HEK293 (cell line): ENCODE data around the gene CCDC88C.
"Not testable (repeated sequence)": the region's sequence is repeated elsewhere in the genome, so short reads cannot be mapped to it uniquely, and the experiment has no call there.

Experiments
- CTCF ChIA-PET: fragments of 350-600 bp; formaldehyde crosslinking; extraction: SDS; loops from one replicate; lab custom pipeline; 2021; ENCODE audit warnings: antibody characterized with exemption; lab: Yijun Ruan, JAX
- POLR2A ChIA-PET: fragments of 300-600 bp; formaldehyde crosslinking; extraction: SDS; loops from one replicate; lab custom pipeline; 2020; ENCODE audit warnings: antibody characterized with exemption, inconsistent platforms; lab: Yijun Ruan, JAX
- H3K27ac ChIP-seq: fragments of 200-500 bp; sonication (Bioruptor generic); 2 replicates; pipeline ENCODE4 v1.5.1; 2014; ENCODE audit warnings: low read depth, low read length, control low read depth, inconsistent platforms; ENCODE audit errors: extremely low read depth
- H3K36me3 ChIP-seq, 2 experiments: fragments of 200-500 bp in 1 of 2; sonication (Bioruptor generic) in 1 of 2; 1 replicate in 1 of 2; 2 replicates in 1 of 2; pipeline ENCODE4 v1.5.1; 2014 to 2017; ENCODE audit warnings: inconsistent platforms in 2 of 2, low read length in 2 of 2; ENCODE audit not compliant: control insufficient read depth in 2 of 2, insufficient read depth in 1 of 2
- H3K4me1 ChIP-seq: fragments of 200-500 bp; sonication (Bioruptor generic); 2 replicates; pipeline ENCODE4 v1.5.1; 2014; ENCODE audit warnings: mild to moderate bottlenecking, low read length, inconsistent platforms; ENCODE audit not compliant: control insufficient read depth, insufficient read depth
- H3K4me3 ChIP-seq: 2 replicates; pipeline ENCODE4 v1.5.1; 2011; ENCODE audit warnings: low read depth, mild to moderate bottlenecking, control low read depth, low read length, moderate library complexity
- H3K9me3 ChIP-seq: fragments of 200-500 bp; sonication (Bioruptor generic); 2 replicates; pipeline ENCODE4 v1.5.1; 2014; ENCODE audit warnings: low read depth, low read length, inconsistent platforms; ENCODE audit not compliant: control insufficient read depth, insufficient read depth
- GLIS2 ChIP-seq: fragments of 450-650 bp; formaldehyde crosslinking; IDR thresholded peaks from 2 replicates; pipeline ENCODE4 v1.5.1; 2016; ENCODE audit warnings: missing biosample characterization, missing genetic modification characterization
- IKZF3 ChIP-seq: fragments of 450-650 bp; IDR thresholded peaks from 2 replicates; pipeline ENCODE4 v1.5.0; 2018; ENCODE audit warnings: missing biosample characterization, mild to moderate bottlenecking, missing genetic modification characterization, moderate library complexity
- MEIS1 ChIP-seq: sonication (generic); formaldehyde crosslinking; IDR thresholded peaks from 2 replicates; pipeline ENCODE4 v1.8.1; 2022; ENCODE audit warnings: missing genetic modification reagents, mild to moderate bottlenecking, borderline replicate concordance
- SP2 ChIP-seq: fragments of 450-650 bp; formaldehyde crosslinking; IDR thresholded peaks from 2 replicates; pipeline ENCODE4 v1.5.1; 2016; ENCODE audit warnings: missing biosample characterization, missing genetic modification characterization
- ZBTB1 ChIP-seq: fragments of 450-650 bp; formaldehyde crosslinking; IDR thresholded peaks from 2 replicates; pipeline ENCODE4 v1.5.1; 2016; ENCODE audit warnings: missing biosample characterization, missing genetic modification characterization
- ZBTB48 ChIP-seq: fragments of 450-650 bp; formaldehyde crosslinking; IDR thresholded peaks from 2 replicates; pipeline ENCODE4 v1.5.1; 2016; ENCODE audit warnings: missing biosample characterization, missing genetic modification characterization
- ZEB2 ChIP-seq: fragments of 450-650 bp; formaldehyde crosslinking; IDR thresholded peaks from 2 replicates; pipeline ENCODE4 v1.5.1; 2016; ENCODE audit warnings: missing biosample characterization, missing genetic modification characterization
- ZFP3 ChIP-seq: fragments of 450-650 bp; formaldehyde crosslinking; IDR thresholded peaks from 2 replicates; pipeline ENCODE4 v1.5.1; 2016; ENCODE audit warnings: low read depth, missing biosample characterization, missing genetic modification characterization
- ZNF140 ChIP-seq: fragments of 450-650 bp; formaldehyde crosslinking; IDR thresholded peaks from 2 replicates; pipeline ENCODE4 v1.5.1; 2016; ENCODE audit warnings: missing biosample characterization, missing genetic modification characterization
- ZNF211 ChIP-seq: fragments of 450-650 bp; formaldehyde crosslinking; IDR thresholded peaks from 2 replicates; pipeline ENCODE4 v1.5.1; 2016; ENCODE audit warnings: low read depth, missing biosample characterization, missing genetic modification characterization
- ZNF324 ChIP-seq: fragments of 450-650 bp; formaldehyde crosslinking; IDR thresholded peaks from 2 replicates; pipeline ENCODE4 v1.5.1; 2016; ENCODE audit warnings: missing biosample characterization, missing genetic modification characterization
- ZNF37A ChIP-seq: fragments of 450-650 bp; IDR thresholded peaks from 2 replicates; pipeline ENCODE4 v1.5.1; 2018; ENCODE audit warnings: missing biosample characterization, missing genetic modification characterization
- ZNF394 ChIP-seq: fragments of 450-650 bp; formaldehyde crosslinking; IDR thresholded peaks from 2 replicates; pipeline ENCODE4 v1.5.1; 2016; ENCODE audit warnings: missing biosample characterization, missing genetic modification characterization, mild to moderate bottlenecking, moderate library complexity, borderline replicate concordance
- ZNF398 ChIP-seq: fragments of 450-650 bp; formaldehyde crosslinking; IDR thresholded peaks from 2 replicates; pipeline ENCODE4 v1.5.1; 2017; ENCODE audit warnings: missing biosample characterization, missing genetic modification characterization
- ZNF416 ChIP-seq: fragments of 450-650 bp; formaldehyde crosslinking; IDR thresholded peaks from 2 replicates; pipeline ENCODE4 v1.5.1; 2016; ENCODE audit warnings: missing biosample characterization, missing genetic modification characterization
- ZNF561 ChIP-seq: fragments of 450-650 bp; IDR thresholded peaks from 2 replicates; pipeline ENCODE4 v1.5.1; 2018; ENCODE audit warnings: missing biosample characterization, missing genetic modification characterization, borderline replicate concordance
- ZNF571 ChIP-seq: fragments of 450-650 bp; formaldehyde crosslinking; IDR thresholded peaks from 2 replicates; pipeline ENCODE4 v1.5.0; 2017; ENCODE audit warnings: missing biosample characterization, missing genetic modification characterization
- ZNF645 ChIP-seq: fragments of 450-650 bp; formaldehyde crosslinking; IDR thresholded peaks from 2 replicates; pipeline ENCODE4; 2016; ENCODE audit warnings: missing biosample characterization, missing genetic modification characterization
- ZNF76 ChIP-seq: fragments of 450-650 bp; formaldehyde crosslinking; IDR thresholded peaks from 2 replicates; pipeline ENCODE4; 2016; ENCODE audit warnings: low read depth, missing biosample characterization, missing genetic modification characterization, borderline replicate concordance
- ZNF792 ChIP-seq: fragments of 450-650 bp; formaldehyde crosslinking; IDR thresholded peaks from 2 replicates; pipeline ENCODE4 v1.5.1; 2016; ENCODE audit warnings: missing biosample characterization, missing genetic modification characterization
- ZNF837 ChIP-seq: fragments of 450-650 bp; formaldehyde crosslinking; IDR thresholded peaks from 2 replicates; pipeline ENCODE4 v1.5.1; 2016; ENCODE audit warnings: missing biosample characterization, missing genetic modification characterization
- TF ChIP-seq, protein P1 (sequence below): fragments of 450-650 bp; formaldehyde crosslinking; IDR thresholded peaks from 2 replicates; pipeline ENCODE4 v1.5.1; 2017; ENCODE audit warnings: missing biosample characterization, missing genetic modification characterization
- TF ChIP-seq, protein P2 (sequence below): fragments of 450-650 bp; formaldehyde crosslinking; IDR thresholded peaks from 2 replicates; pipeline ENCODE4 v1.5.1; 2016; ENCODE audit warnings: missing biosample characterization, missing genetic modification characterization
- TF ChIP-seq, protein P3 (sequence below): fragments of 450-650 bp; formaldehyde crosslinking; IDR thresholded peaks from 2 replicates; pipeline ENCODE4 v1.5.0; 2017; ENCODE audit warnings: missing biosample characterization, missing genetic modification characterization, borderline replicate concordance

The CCDC88C gene

DNA sequence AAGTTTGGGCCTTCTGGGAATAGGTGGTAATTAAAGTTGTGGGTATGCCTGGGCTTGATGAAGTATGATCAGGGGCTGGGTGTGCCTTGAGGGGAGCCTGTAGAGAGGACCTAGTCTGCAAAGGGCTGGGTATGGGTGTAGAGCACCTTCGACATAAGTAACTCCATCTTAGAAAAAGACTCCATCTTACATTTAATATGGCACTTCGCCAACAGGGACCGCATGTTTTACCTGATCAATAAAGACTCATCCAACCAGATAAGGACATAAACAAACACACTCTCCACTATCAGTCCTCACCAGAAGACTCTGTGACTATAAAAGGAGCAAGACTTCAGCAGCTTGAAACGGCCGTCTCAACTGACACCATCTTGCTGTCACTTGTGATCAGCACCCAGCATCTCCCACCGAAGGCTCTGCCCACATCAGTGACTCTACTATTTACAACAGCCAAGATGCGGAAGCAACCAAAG is 149.6 kb downstream of the CCDC88C start (continued):
- TF ChIP-seq, protein P1, sequence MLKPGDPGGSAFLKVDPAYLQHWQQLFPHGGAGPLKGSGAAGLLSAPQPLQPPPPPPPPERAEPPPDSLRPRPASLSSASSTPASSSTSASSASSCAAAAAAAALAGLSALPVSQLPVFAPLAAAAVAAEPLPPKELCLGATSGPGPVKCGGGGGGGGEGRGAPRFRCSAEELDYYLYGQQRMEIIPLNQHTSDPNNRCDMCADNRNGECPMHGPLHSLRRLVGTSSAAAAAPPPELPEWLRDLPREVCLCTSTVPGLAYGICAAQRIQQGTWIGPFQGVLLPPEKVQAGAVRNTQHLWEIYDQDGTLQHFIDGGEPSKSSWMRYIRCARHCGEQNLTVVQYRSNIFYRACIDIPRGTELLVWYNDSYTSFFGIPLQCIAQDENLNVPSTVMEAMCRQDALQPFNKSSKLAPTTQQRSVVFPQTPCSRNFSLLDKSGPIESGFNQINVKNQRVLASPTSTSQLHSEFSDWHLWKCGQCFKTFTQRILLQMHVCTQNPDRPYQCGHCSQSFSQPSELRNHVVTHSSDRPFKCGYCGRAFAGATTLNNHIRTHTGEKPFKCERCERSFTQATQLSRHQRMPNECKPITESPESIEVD (tag by site-specific recombination): no peak
- TF ChIP-seq MEIS1 (CRISPR knock-in tag) (no peak), ZNF837 (no peak), ZNF211 (tag by site-specific recombination) (no peak), ZNF792 (no peak), GLIS2 (tag by site-specific recombination) (no peak), ZNF561 (no peak), ZBTB1 (tag by site-specific recombination) (no peak)

DNA sequence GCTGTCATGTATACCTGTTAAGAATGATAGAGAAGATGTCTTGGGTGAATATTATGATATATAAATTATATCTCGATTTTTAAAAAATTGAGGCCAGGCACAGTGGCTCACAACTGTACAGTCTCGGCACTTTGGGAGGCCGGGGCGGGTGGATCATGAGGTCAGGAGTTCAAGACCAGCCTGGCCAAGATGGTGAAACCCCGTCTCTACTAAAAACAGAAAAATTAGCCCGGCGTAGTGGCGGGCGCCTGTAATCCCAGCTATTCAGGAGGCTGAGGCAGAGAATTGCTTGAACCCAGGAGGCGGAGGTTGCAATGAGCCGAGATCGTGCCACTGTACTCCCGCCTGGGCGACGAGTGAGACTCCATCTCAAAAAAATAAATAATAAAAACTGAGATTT is 151.3 kb downstream of the CCDC88C start:
- H3K4me1 ChIP-seq, H3K4me3 ChIP-seq, H3K36me3 ChIP-seq, POLR2A ChIA-PET, H3K27ac ChIP-seq, H3K9me3 ChIP-seq: not testable (repeated sequence)
- CTCF ChIA-PET: interaction anchor here (0.5 kb wide), 1 partner anchor 1387 kb away, joined by 9 read pairs; no protein-coding TSS in a partner anchor

- ChIA-PET POLR2A (no interaction called here), CTCF (interaction anchor here (0.6 to 1.0 kb wide), 2 partner anchors 21 to 1292 kb away, joined by 3 read pairs; no protein-coding TSS in a partner anchor)
Measured at GRCh38 chr14:91265404-91265803, 152.2 kb downstream of the CCDC88C start.

DNA sequence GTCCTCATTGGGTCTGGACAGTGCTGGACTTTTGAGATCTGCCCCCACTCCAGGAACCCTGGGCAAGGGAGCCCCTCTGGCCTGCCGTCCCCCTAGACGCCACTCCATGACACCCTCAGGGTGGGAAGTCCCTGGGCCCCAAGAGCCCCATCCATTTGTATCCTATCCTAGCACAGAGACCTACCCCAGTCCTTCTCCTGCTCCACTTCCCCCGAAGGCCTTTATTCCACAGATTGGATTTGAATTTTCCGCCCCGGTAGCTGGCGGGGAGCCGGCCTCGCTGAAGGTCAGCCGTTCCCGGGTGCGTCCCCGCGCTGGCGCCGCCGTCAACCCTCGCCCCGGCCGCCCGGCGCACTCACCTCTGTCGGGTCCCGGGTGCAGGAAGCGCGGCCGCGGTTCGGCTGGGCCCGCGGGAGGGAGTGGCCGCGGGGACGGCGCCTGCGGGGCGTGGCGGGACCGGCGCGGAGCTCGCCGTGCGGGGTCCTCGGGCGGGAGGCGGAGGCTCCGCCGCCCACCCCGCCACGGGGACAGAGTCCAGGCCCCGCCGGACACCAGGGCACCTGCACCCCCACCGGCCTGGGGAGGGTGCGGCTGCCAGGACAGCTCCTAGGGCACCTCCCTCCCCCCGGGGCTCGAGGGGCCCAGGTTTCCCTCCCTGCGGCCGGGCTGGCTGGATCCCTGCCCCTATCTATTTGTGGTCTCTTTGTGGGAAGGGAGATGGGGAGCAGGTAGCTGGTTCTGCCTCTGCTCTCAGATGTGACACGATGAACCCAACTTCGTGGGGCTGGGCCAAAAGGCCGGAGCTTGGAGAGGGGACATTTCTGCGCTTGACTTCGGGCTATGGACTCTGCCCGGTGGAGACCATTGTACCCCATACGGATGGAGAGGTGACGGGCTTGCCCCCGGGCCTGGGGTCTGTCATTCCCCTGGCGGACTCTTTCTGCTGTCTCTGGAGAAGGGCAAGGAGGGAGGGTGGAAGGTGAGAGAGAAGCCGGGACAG is 153.2 kb downstream of the CCDC88C start:
- no peaks in the 10 kb centered on the region for H3K36me3 ChIP-seq
- H3K9me3 ChIP-seq: no peaks in the 10 kb centered on the region
- no peak overlapping the region for H3K27ac ChIP-seq
- ChIA-PET CTCF (interaction anchor here (0.6 to 1.4 kb wide), 4 partner anchors 22 to 1291 kb away, joined by 3 read pairs; no protein-coding TSS in a partner anchor), POLR2A (no interaction called here)
- H3K4me3 ChIP-seq: no peak overlapping the region
- no peaks in the 10 kb centered on the region for H3K4me1 ChIP-seq
- TF ChIP-seq ZNF645 (tag by site-specific recombination) (no peak), ZNF76 (tag by site-specific recombination) (no peak), ZBTB1 (tag by site-specific recombination) (no peak), IKZF3 (tag by site-specific recombination) (no peak)
- TF ChIP-seq, protein P2, sequence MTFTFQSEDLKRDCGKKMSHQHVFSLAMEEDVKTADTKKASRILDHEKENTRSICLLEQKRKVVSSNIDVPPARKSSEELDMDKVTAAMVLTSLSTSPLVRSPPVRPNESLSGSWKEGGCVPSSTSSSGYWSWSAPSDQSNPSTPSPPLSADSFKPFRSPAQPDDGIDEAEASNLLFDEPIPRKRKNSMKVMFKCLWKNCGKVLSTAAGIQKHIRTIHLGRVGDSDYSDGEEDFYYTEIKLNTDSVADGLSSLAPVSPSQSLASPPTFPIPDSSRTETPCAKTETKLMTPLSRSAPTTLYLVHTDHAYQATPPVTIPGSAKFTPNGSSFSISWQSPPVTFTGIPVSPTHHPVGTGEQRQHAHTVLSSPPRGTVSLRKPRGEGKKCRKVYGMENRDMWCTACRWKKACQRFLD (tag by site-specific recombination): no peak
- TF ChIP-seq, protein P3, sequence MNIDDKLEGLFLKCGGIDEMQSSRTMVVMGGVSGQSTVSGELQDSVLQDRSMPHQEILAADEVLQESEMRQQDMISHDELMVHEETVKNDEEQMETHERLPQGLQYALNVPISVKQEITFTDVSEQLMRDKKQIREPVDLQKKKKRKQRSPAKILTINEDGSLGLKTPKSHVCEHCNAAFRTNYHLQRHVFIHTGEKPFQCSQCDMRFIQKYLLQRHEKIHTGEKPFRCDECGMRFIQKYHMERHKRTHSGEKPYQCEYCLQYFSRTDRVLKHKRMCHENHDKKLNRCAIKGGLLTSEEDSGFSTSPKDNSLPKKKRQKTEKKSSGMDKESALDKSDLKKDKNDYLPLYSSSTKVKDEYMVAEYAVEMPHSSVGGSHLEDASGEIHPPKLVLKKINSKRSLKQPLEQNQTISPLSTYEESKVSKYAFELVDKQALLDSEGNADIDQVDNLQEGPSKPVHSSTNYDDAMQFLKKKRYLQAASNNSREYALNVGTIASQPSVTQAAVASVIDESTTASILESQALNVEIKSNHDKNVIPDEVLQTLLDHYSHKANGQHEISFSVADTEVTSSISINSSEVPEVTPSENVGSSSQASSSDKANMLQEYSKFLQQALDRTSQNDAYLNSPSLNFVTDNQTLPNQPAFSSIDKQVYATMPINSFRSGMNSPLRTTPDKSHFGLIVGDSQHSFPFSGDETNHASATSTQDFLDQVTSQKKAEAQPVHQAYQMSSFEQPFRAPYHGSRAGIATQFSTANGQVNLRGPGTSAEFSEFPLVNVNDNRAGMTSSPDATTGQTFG: no peak

More at GRCh38 chr14:91265404-91265803, 152.2 kb downstream of the CCDC88C start:
- Histone ChIP-seq H3K27ac (no peak overlapping the region), H3K4me1 (no peaks in the 10 kb centered on the region), H3K9me3 (no peaks in the 10 kb centered on the region), H3K36me3 (no peaks in the 10 kb centered on the region), H3K4me3 (no peak overlapping the region)
- TF ChIP-seq ZNF140 (tag by site-specific recombination): no peak
- TF ChIP-seq ZNF324: no peak
- TF ChIP-seq ZBTB48 (tag by site-specific recombination): no peak
- TF ChIP-seq ZNF394 (tag by site-specific recombination): no peak
- TF ChIP-seq ZNF37A (tag by site-specific recombination): no peak
- TF ChIP-seq ZNF416 (tag by site-specific recombination): no peak
- TF ChIP-seq ZNF571 (tag by site-specific recombination): no peak
- TF ChIP-seq ZFP3 (tag by site-specific recombination): no peak
- TF ChIP-seq ZNF398 (tag by site-specific recombination): no peak
- no peak for TF ChIP-seq SP2 (tag by site-specific recombination)
- no peak for TF ChIP-seq ZEB2 (tag by site-specific recombination)
